ENCODE measurements around the gene CHD6. TPM values are rescaled to one million over a fixed set of nuclear protein-coding genes. Genes with fewer than 3 reads are reported as not detected.
A peak's percentile ranks its signal among the peaks of the same experiment; 100 is the strongest.

The CHD6 gene
- total and polyA plus RNA-seq, 2 of the 13 experiments (the other 11 are each of a cell fraction or from before 2014, with no cell fraction given) = 14.4 to 52.0 TPM

DNA sequence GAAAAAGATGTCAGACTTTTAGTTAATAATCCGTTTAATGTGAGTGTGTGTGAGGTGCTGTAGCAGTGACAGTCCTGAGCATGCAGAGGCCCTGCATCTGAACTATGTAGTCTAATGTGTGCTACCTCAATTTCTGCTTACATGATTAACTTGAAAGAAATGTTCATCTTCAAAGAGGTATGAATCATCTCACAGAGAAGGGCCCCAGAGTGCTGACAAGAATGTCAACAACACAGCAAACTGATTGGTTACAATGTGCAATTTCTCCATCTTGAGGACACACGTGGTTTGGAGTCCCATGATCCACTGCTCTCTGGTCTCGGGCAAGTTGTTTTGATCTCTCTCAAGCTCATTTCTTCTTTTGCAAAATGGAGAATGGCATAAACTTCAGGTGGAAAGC is 189.9 kb downstream of the CHD6 start:
- FAIRE-seq (no peak), ATAC-seq (peak; percentile 61), DNase-seq (ENCODE audit: low spot score) (peak; percentile 87)
- Histone ChIP-seq H3K4me2 (ENCODE audit: low read depth, low read length) (no peak overlapping the region), H3K79me2 (ENCODE audit: insufficient read depth, low read length) (no peaks in the 10 kb centered on the region), H3K36me3 (replicated peaks in 1 of 2; ENCODE audit: control insufficient read depth in 1 of 2, insufficient read depth in 2 of 2, low read length in 2 of 2) (peaks cover 21 to 72% of the 10 kb centered on the region in 2 experiments), H3K9ac (ENCODE audit: insufficient read depth, low read depth, low read length) (0 out of 2 replicates have a peak overlapping the region, but pooled peaks have one; percentile 9), H4K20me1 (ENCODE audit: insufficient read depth, low read length) (no peaks in the 10 kb centered on the region), H2AFZ (ENCODE audit: low read length) (no peak overlapping the region), H3K27me3 (ENCODE audit: control insufficient read depth in 1 of 2, insufficient read depth in 2 of 2, low read length in 2 of 2) (no peaks in the 10 kb centered on the region), H3K4me1 (ENCODE audit: insufficient read depth, low read length) (peaks cover 46% of the 10 kb centered on the region), H3K4me3 (replicated peaks in 1 of 3; ENCODE audit: insufficient read depth in 1 of 3, low read depth in 2 of 3, low read length in 3 of 3) (no peak overlapping the region), H3K27ac (ENCODE audit: extremely low read length, insufficient read depth, low read length) (peak overlapping the region; percentile 14), H3K9me3 (ENCODE audit: low read length) (no peaks in the 10 kb centered on the region)
- ChIA-PET POLR2A (interaction anchor here (0.9 kb wide), 1 partner anchor 190 kb away, joined by 3 read pairs; the partner anchor contains the start of gene CHD6), CTCF (ENCODE audit: low intra/inter-chr PET ratio, low total read pairs) (no interaction called here)
- no TSS peak for BruUV-seq (replicated peaks)
- intact Hi-C loops (cut with micrococcal nuclease; ENCODE audit: unreplicated experiment) (no loop called here), in situ Hi-C loops (cut with HindIII; ENCODE audit: extremely low pct_ligation_motif_present, low pct_unique_long_range_greater_than_20kb) (no loop called here)
- 62% methylated on average over 3 of the region's 3 CpGs for WGBS (ENCODE audit: low lambda C conversion rate)
- TF ChIP-seq SKI (IDR thresholded peaks at IDR 0.05; ENCODE audit: partially characterized antibody) (no peak), MAZ (IDR thresholded peaks at IDR 0.05; ENCODE audit: borderline replicate concordance, low read depth, low read length) (no peak), MAZ (CRISPR knock-in tag; IDR thresholded peaks at IDR 0.05; ENCODE audit: low read depth) (no peak), ZNF713 (CRISPR knock-in tag; IDR thresholded peaks at IDR 0.05) (no peak), ZNF564 (CRISPR knock-in tag; IDR thresholded peaks at IDR 0.05) (no peak), ZNF703 (CRISPR knock-in tag; IDR thresholded peaks at IDR 0.05; ENCODE audit: borderline replicate concordance) (no peak), ZMYM3 (CRISPR knock-in tag; IDR thresholded peaks at IDR 0.05) (no peak), ZNF724P (CRISPR knock-in tag; IDR thresholded peaks at IDR 0.05; ENCODE audit: borderline replicate concordance) (no peak)
- TF ChIP-seq, protein P1, sequence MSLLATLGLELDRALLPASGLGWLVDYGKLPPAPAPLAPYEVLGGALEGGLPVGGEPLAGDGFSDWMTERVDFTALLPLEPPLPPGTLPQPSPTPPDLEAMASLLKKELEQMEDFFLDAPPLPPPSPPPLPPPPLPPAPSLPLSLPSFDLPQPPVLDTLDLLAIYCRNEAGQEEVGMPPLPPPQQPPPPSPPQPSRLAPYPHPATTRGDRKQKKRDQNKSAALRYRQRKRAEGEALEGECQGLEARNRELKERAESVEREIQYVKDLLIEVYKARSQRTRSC (CRISPR knock-in tag; IDR thresholded peaks at IDR 0.05; ENCODE audit: low read depth) = no peak
- TF ChIP-seq, protein P2, sequence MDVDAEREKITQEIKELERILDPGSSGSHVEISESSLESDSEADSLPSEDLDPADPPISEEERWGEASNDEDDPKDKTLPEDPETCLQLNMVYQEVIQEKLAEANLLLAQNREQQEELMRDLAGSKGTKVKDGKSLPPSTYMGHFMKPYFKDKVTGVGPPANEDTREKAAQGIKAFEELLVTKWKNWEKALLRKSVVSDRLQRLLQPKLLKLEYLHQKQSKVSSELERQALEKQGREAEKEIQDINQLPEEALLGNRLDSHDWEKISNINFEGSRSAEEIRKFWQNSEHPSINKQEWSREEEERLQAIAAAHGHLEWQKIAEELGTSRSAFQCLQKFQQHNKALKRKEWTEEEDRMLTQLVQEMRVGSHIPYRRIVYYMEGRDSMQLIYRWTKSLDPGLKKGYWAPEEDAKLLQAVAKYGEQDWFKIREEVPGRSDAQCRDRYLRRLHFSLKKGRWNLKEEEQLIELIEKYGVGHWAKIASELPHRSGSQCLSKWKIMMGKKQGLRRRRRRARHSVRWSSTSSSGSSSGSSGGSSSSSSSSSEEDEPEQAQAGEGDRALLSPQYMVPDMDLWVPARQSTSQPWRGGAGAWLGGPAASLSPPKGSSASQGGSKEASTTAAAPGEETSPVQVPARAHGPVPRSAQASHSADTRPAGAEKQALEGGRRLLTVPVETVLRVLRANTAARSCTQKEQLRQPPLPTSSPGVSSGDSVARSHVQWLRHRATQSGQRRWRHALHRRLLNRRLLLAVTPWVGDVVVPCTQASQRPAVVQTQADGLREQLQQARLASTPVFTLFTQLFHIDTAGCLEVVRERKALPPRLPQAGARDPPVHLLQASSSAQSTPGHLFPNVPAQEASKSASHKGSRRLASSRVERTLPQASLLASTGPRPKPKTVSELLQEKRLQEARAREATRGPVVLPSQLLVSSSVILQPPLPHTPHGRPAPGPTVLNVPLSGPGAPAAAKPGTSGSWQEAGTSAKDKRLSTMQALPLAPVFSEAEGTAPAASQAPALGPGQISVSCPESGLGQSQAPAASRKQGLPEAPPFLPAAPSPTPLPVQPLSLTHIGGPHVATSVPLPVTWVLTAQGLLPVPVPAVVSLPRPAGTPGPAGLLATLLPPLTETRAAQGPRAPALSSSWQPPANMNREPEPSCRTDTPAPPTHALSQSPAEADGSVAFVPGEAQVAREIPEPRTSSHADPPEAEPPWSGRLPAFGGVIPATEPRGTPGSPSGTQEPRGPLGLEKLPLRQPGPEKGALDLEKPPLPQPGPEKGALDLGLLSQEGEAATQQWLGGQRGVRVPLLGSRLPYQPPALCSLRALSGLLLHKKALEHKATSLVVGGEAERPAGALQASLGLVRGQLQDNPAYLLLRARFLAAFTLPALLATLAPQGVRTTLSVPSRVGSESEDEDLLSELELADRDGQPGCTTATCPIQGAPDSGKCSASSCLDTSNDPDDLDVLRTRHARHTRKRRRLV (CRISPR knock-in tag; IDR thresholded peaks at IDR 0.05) = no peak
- TF ChIP-seq, protein P3, sequence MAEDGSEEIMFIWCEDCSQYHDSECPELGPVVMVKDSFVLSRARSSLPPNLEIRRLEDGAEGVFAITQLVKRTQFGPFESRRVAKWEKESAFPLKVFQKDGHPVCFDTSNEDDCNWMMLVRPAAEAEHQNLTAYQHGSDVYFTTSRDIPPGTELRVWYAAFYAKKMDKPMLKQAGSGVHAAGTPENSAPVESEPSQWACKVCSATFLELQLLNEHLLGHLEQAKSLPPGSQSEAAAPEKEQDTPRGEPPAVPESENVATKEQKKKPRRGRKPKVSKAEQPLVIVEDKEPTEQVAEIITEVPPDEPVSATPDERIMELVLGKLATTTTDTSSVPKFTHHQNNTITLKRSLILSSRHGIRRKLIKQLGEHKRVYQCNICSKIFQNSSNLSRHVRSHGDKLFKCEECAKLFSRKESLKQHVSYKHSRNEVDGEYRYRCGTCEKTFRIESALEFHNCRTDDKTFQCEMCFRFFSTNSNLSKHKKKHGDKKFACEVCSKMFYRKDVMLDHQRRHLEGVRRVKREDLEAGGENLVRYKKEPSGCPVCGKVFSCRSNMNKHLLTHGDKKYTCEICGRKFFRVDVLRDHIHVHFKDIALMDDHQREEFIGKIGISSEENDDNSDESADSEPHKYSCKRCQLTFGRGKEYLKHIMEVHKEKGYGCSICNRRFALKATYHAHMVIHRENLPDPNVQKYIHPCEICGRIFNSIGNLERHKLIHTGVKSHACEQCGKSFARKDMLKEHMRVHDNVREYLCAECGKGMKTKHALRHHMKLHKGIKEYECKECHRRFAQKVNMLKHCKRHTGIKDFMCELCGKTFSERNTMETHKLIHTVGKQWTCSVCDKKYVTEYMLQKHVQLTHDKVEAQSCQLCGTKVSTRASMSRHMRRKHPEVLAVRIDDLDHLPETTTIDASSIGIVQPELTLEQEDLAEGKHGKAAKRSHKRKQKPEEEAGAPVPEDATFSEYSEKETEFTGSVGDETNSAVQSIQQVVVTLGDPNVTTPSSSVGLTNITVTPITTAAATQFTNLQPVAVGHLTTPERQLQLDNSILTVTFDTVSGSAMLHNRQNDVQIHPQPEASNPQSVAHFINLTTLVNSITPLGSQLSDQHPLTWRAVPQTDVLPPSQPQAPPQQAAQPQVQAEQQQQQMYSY (CRISPR knock-in tag; IDR thresholded peaks at IDR 0.05) = no peak

Data from HepG2 (cell line).